IPS-NIHi7 (cell line): ENCODE measurements around the gene CNTNAP5.

ENCODE experiments used
- DNase-seq: peaks from one replicate; pipeline ENCODE4 v3.0.0; 2012; ENCODE audit warnings: mixed read lengths; ENCODE audit errors: extremely low spot score

Gene CNTNAP5

DNA sequence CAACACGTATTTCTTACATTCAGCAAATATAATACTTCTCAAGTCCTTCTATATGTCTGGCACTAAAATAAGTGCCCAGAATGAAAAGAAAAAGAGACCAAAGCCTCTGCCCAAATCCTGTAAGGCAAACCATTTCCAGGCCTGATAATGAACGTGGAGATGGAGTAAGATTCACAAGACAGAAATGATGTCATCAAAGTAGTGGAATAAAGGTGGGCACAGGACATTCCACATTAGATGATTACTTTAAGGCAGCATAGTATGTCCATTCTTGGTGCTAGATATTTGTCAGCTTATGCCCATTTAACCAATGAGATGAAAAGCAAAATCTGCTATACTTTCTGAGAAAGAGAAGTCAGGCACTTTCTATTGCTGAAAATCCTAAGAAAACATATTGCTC is 38.5 kb downstream of the CNTNAP5 start:
- no peak for DNase-seq

- no peak for DNase-seq
Observed at GRCh38 chr2:124065636-124066035, 40.5 kb downstream of the CNTNAP5 start.

DNA sequence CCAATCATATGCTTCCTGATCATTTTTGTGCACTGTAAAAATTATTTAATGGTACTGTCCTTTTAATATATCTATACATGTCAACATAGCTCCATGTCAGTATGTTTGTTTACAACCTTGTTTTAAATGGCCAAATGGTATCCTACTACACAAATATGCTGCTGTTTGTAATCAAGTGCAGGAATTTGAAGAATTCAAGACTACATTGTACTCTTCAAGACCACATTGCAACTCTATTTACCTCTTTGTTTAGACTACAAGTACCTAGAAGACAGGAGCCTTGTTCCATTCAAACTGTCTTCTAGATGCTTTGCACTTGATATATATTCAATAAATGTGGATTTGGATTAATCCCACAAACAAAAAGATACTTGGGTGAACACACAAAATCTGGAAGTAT is 41.7 kb downstream of the CNTNAP5 start:
- no peak for DNase-seq

GRCh38 chr2:124079045-124079444 is 54.0 kb downstream of the CNTNAP5 start:
- no peak for DNase-seq

- no peak for DNase-seq
Observed at GRCh38 chr2:124080281-124081153, 55.4 kb downstream of the CNTNAP5 start.

DNA sequence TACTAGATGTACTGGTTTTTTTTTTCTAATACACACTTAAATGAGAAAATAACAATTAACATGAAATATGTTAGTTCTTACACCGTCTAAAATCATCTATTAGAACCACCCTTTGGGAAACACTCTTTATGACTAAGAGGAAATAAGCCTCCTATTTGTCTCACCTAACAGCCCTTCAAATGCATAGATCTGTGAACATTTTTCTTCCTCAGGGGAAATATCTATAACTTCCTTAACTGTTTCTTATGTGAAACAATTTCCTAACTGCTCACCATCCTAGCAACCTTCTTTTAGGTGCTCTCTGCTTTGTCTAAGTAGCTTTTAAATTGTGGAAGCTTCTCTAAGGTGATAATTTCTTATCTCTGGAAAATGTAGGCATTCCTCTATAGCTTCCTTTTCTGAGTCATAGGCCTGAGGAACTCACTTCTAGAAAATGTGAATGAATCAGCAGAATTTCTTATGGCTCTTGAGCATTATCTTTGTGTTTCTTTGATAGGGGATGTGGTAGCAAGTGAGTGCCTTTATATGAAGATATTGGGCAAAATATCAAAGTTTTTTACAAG is 56.1 kb downstream of the CNTNAP5 start:
- DNase-seq: no peak

GRCh38 chr2:124088616-124089015 is 63.5 kb downstream of the CNTNAP5 start:
- DNase-seq: no peak

DNA sequence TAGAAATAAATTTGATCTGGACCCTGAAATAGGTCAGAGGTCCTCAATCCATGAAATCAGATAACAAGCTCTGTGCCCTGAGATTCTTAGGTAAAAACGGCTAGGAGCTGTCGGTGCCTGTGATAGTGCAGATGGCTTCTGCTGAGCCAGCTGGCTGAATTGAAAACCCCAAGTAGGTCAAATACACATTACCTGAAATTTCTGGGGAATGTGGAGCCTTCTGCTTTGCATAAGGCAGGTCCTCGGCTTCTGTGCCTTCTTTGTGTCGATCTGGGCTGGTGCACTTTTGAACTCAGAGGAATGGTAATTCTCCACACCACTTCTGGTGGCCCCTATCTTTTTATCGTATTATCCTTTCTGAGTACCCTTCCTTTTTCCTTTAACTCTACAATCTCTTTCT is 66.6 kb downstream of the CNTNAP5 start:
- no peak for DNase-seq

DNA sequence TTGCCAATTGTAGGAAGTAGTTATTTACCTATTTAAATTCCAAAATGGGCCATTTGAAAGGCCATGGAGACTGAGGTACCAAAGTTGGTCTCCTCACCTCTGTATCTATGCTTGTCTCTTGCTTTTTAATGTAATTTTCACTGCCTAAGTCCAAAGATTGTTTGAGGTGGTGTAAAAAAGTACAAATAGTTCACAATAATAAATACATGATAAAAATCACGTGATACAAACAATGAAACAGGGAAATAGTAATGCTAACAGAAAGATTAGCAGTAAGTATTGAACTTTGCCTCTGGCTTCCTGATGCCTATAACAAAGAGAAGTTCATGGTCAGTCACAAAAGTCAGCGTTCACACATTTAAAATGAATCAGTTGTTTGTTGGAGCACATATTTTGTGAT is 67.6 kb downstream of the CNTNAP5 start:
- no peak for DNase-seq

DNA sequence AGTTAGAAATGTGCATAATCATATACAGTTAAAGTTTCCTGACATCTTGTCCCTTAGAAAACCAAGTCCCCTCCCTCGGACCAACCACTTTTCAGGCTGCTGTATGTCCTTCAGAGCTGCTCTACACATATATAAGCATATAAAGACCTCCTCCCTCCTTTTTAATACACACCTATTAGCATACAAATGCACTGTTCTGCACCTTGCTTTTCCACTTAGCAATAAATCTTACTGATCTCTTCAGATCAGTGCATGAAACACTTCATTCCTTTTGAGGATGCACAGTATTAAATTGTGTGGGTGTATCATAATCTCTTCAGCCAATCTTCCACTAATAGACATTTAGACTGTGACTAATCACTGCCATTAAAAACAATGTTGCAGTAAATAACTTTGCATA is 79.8 kb downstream of the CNTNAP5 start:
- no peak for DNase-seq

DNA sequence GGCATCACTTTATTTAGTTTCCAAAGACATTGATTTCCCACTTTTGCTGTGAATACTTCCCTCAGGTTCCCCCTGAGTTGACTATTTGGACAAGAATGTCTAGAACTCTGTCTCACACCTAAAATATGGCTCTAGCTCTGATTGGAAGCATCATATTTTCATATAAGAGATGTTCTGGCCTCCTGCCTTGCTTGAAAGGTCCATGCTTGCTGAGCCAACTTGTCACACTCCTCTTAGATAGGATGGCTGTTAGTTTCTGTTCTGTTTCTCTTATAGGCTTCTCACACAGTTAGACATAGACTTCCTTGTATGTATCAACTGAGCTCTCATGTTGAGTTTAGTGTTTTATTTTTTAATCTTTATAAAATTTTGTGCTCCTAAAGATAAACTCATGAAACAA is 87.1 kb downstream of the CNTNAP5 start:
- DNase-seq: no peak

DNA sequence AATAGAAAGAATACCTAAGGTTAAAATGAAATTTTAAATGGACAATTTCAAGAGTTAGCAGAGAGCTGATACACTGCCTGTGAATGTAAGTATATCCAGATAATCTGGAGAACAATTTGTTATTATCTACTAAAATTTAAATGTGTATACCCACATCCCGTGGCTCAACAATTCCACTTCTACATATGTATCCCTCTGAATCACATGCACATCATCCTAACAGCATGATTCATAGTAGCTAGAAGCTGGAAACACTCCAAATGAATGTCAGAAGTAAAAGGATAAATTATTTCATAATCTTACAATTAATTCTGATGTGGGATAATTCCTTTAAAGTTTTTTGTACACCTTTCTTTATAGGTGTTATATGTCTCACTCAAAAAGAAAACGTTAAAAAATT is 87.9 kb downstream of the CNTNAP5 start:
- DNase-seq: no peak

DNA sequence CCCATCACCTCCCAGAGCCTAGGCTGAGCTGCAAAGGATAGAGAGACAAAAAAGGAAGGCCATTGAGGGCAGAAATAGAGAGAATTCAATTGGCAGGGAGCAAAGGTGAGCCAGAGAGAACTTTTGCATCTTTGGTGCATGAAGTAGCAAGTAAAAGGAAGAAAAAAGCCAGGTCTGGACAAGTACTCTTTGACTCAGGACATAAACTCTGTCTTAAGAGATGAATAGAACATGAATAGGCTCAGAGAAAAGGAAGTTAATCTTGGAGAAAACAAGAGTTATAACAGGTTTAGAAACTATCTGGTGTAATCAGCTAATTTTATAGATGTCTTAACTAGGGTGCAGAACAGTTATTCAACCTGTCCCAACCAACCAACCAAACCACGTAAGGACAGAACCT is 95.2 kb downstream of the CNTNAP5 start:
- no peak for DNase-seq

- no peak for DNase-seq
Observed at GRCh38 chr2:124121106-124121505, 96.0 kb downstream of the CNTNAP5 start.

DNA sequence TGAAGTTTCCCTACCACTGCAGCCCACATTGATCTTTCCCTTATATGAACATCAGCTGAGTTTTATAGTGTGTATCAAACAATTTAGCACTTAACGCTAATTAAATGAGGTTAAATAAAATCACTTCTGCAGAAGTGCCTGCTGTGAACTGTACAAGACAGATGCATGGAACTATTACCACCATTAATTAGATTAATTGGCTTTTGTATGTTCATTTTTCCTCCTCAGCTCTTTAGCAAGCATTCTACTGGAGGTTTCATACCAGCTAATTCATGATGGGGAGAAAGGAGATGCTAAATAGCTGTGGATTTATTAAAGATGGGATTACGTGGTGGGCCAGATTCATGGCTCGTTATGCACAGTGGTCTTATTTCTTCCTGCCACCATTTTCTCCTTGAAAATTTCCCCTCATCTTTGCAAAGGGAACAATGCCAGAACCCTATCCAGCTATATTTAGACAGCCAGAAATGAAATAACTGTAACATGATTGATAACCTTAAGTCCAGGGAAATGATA is 96.7 kb downstream of the CNTNAP5 start:
- DNase-seq: no peak

DNA sequence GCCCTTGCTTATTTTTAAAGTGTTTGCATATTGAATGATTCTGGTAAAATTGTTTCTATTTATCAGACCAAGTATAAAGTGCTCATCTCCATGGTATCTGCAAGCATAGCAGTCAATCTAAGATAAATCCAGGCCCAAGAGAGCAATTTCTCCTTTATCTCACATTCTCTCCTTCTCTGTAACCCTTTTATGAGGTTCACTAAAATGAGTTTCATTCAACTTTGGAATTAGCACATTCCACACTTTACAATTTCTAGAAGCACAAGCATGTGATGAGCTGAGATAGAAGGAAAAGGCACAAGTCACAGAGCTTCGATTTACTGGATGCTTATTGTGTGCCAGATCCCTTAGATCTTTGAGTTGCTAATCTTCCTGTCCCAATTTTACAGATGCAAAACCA is 97.3 kb downstream of the CNTNAP5 start:
- no peak for DNase-seq

DNA sequence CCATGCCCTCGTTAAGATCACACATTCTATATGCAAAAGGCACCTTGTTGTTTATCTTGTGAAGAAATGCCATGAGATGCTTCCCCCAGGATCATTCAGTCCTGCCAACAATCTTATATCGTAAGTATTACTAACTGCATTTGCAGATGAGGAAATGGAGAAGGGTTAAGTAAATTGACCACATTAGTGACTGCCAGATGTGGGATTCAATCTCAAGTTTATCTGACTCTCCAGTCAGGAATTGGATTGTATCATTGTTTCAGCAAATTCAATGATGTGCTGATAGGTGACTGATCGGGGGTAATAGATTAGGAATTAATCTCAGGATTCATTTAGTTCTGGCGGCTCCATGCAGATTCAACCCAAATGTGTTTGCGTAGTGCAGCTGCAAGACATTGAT is 106.2 kb downstream of the CNTNAP5 start:
- DNase-seq: no peak

- DNase-seq: no peak
Observed at GRCh38 chr2:124136110-124136509, 111.0 kb downstream of the CNTNAP5 start.

GRCh38 chr2:124138076-124138475 is 113.0 kb downstream of the CNTNAP5 start:
- DNase-seq: no peak

- no peak for DNase-seq
Observed at GRCh38 chr2:124145982-124146381, 120.9 kb downstream of the CNTNAP5 start.

- DNase-seq: peak; percentile 18
Observed at GRCh38 chr2:124147552-124147951, 122.5 kb downstream of the CNTNAP5 start.

GRCh38 chr2:124149571-124149970 is 124.5 kb downstream of the CNTNAP5 start:
- DNase-seq: no peak

DNA sequence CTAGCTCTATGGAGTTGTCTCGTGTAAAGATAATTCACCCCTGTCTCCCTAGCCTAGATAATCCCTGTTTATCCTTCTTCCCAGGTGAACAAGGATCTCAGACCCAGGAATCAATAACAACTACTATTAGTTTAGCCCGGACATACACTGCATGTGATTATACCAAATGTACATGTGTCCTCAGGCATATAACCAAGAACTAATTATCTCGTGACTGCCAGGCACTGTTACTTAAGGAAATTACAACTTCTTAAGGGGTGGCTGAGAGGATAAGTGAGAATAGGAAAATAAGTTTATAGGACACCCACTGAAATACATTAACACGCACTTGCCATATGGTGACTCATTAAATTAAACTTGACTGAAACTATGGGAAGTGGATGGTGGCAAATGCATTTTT is 126.6 kb downstream of the CNTNAP5 start:
- DNase-seq: no peak
